ENCODE data around the gene COX7C. TPM values are rescaled to one million over a fixed set of nuclear protein-coding genes. Genes with fewer than 3 reads are reported as not detected.

COX7C gene
- total RNA-seq, 4 donors from 2014 or later = 515 to 818 (median 708) TPM

DNA sequence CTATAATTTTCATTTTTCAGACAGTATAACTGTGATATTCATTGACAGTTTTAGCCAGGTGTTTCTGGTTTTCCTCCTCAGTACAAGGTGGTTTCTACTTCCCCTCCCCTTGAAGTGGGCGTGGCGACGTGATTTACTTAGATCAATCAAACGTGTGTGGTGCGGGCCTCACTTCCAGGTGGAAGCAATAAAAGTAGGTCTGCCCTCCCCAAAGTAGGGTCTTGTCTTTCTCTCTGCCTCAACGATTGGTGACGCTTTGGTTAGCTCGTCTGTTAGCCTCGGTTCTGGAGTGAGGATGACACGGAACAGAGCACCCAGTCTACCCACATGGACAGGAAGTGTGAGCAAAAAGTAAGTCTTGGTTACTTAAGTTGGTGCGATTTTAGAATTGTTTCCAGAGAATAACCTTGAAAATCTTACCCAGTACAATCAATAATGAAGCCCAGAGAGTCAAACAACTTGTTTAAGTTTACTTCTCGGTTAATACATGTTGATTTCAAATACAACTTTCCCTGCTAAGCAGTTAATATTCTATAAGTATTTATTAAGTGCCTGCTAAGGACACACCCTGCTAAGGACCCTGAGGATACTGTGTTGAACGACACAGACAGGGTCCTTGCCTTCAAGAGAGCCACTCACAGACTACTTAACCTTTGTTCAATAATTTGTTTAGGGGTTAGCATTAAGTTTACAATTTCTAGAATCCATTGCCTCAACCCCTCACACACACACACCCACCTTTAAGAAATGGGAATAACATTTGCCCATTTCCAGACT is 48.4 kb downstream of the COX7C start:
- H3K27me3 ChIP-seq = no peaks in the 10 kb centered on the region
- no peak overlapping the region for H3K27ac ChIP-seq
- ATAC-seq = no peak
- no peaks in the 10 kb centered on the region for H3K4me1 ChIP-seq
- no peak overlapping the region for H3K4me3 ChIP-seq
- no peaks in the 10 kb centered on the region for H3K9me3 ChIP-seq
- H3K36me3 ChIP-seq = no peaks in the 10 kb centered on the region
- 79 to 90% methylated on average over 9 of the region's 13 CpGs for WGBS, 2 donors (ENCODE audit: low coverage in 1 of 2)
- no peak for TF ChIP-seq POLR2A (IDR thresholded peaks at IDR 0.05)
- no peak for TF ChIP-seq CTCF (IDR thresholded peaks at IDR 0.05)
- TF ChIP-seq EP300 (IDR thresholded peaks at IDR 0.05) = no peak
- no peak for TF ChIP-seq POLR2AphosphoS5 (IDR thresholded peaks at IDR 0.05)

DNA sequence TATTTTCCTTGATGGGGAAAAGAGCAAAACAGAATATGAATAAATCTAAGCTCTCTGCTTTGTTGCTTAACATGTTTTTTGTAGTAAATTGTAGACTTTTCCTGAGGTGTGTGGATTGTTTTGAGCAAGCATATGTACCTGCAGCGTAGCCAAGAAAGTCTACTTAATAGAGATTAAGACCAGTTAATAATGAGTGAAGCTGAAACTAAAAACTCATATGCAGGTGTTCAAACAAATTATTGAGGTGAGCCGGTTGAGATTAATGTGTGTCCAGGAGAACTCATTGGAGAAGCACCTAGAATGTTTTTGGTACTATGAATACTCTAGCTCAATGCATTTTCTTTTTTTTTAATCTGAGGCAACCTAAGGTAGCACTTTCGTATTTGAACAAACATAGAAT is 49.2 kb downstream of the COX7C start:
- Histone ChIP-seq H3K27ac (no peak overlapping the region), H3K4me3 (no peak overlapping the region), H3K9me3 (no peaks in the 10 kb centered on the region), H3K27me3 (no peaks in the 10 kb centered on the region), H3K4me1 (no peaks in the 10 kb centered on the region), H3K36me3 (no peaks in the 10 kb centered on the region)
- ATAC-seq = no peak
- 87 to 93% methylated on average over 2 to 3 of the region's 3 CpGs for WGBS, 2 donors (ENCODE audit: low coverage in 1 of 2)
- no peak for TF ChIP-seq POLR2AphosphoS5 (IDR thresholded peaks at IDR 0.05)
- no peak for TF ChIP-seq EP300 (IDR thresholded peaks at IDR 0.05)
- no peak for TF ChIP-seq POLR2A (IDR thresholded peaks at IDR 0.05)
- no peak for TF ChIP-seq CTCF (IDR thresholded peaks at IDR 0.05)

Small RNA genes within 50 kb of the gene (small RNA-seq; reads per million reads assigned to genes)
- gene RNU6-804P = 0 reads per million in 4 donors

Data from gastroesophageal sphincter (tissue), 4 donors.